Liver (tissue), 9 donors: ENCODE data around the gene MAGEB17. TPM values are rescaled to one million over a fixed set of nuclear protein-coding genes. Genes with fewer than 3 reads are reported as not detected.

ENCODE experiments used
- DNase-seq: peaks from one replicate; pipeline ENCODE4 v3.0.0-alpha.2; 2017; ENCODE audit warnings: low spot score
- H3K27ac ChIP-seq, 2 donors: one replicate each; pipeline ENCODE4 v1.7.0; 2013; ENCODE audit warnings: inconsistent platforms in 2 of 2, low read length in 2 of 2, control low read depth in 1 of 2, low read depth in 1 of 2, mild to moderate bottlenecking in 1 of 2
- H3K27me3 ChIP-seq, 4 donors: one replicate each; pipeline versions ENCODE4 v1.6.1 to v1.7.0; 2013; ENCODE audit warnings: low read length in 3 of 4, inconsistent platforms in 1 of 4, mild to moderate bottlenecking in 1 of 4, moderate library complexity in 1 of 4; ENCODE audit not compliant: control insufficient read depth in 4 of 4, insufficient read depth in 4 of 4
- H3K36me3 ChIP-seq, 4 donors: one replicate each; pipeline versions ENCODE4 v1.6.1 to v1.7.0; 2013; ENCODE audit warnings: low read length in 3 of 4, mild to moderate bottlenecking in 3 of 4, low read depth in 1 of 4, moderate library complexity in 1 of 4; ENCODE audit not compliant: control insufficient read depth in 4 of 4, insufficient read depth in 3 of 4
- H3K4me1 ChIP-seq, 4 donors: one replicate each; pipeline versions ENCODE4 v1.6.1 to v1.7.0; 2013; ENCODE audit warnings: low read length in 3 of 4, mild to moderate bottlenecking in 3 of 4, moderate library complexity in 1 of 4; ENCODE audit not compliant: control insufficient read depth in 4 of 4, insufficient read depth in 4 of 4
- H3K4me3 ChIP-seq, 3 donors: one replicate each; pipeline versions ENCODE4 v1.6.1 to v1.7.0; 2013; ENCODE audit warnings: low read length in 3 of 3, control low read depth in 1 of 3, low read depth in 1 of 3, mild to moderate bottlenecking in 1 of 3
- H3K9ac ChIP-seq, 2 donors: one replicate each; pipeline ENCODE4 v1.7.0; 2013; ENCODE audit warnings: low read length in 2 of 2, mild to moderate bottlenecking in 2 of 2, moderate library complexity in 2 of 2, control low read depth in 1 of 2, low read depth in 1 of 2
- H3K9me3 ChIP-seq, 4 donors: one replicate each; pipeline versions ENCODE4 v1.6.1 to v1.7.0; 2013; ENCODE audit warnings: low read length in 3 of 4; ENCODE audit not compliant: control insufficient read depth in 4 of 4
- ATF3 ChIP-seq: IDR thresholded peaks from 2 replicates; pipeline ENCODE4 v1.6.1; 2016; ENCODE audit warnings: antibody characterized with exemption
- CTCF ChIP-seq: fragments of 150-350 bp; IDR thresholded peaks from 2 replicates; pipeline ENCODE4 v1.5.1; 2017; ENCODE audit warnings: improper control_type of control experiment, low read depth, low read length; ENCODE audit not compliant: missing input control
- EGR1 ChIP-seq, 2 donors: IDR thresholded peaks; 2 replicates each; pipeline ENCODE4 v1.6.1; 2016 to 2018; ENCODE audit warnings: antibody characterized with exemption in 2 of 2, low read depth in 2 of 2
- FOXA1 ChIP-seq: IDR thresholded peaks from 2 replicates; pipeline ENCODE4 v1.6.1; 2016; ENCODE audit warnings: antibody characterized with exemption
- FOXA2 ChIP-seq: IDR thresholded peaks from 2 replicates; pipeline ENCODE4 v1.6.1; 2016; ENCODE audit warnings: antibody characterized with exemption
- GABPA ChIP-seq, 2 donors: IDR thresholded peaks in 1 of 2; conservative IDR thresholded peaks in 1 of 2; 2 replicates each; pipeline ENCODE4 v1.6.1; 2016; ENCODE audit warnings: antibody characterized with exemption in 2 of 2, mild to moderate bottlenecking in 1 of 2, moderate library complexity in 1 of 2
- HNF4A ChIP-seq, 2 donors: conservative IDR thresholded peaks; 2 replicates each; pipeline ENCODE4 v1.6.1; 2016; ENCODE audit warnings: antibody characterized with exemption in 2 of 2, mild to moderate bottlenecking in 2 of 2
- HNF4G ChIP-seq: IDR thresholded peaks from 2 replicates; pipeline ENCODE4 v1.6.1; 2016; ENCODE audit warnings: antibody characterized with exemption
- JUND ChIP-seq, 2 donors: IDR thresholded peaks; 2 replicates each; pipeline ENCODE4 v1.6.1; 2016; ENCODE audit warnings: antibody characterized with exemption in 2 of 2
- NR2F2 ChIP-seq: IDR thresholded peaks from 2 replicates; pipeline ENCODE4 v1.6.1; 2016; ENCODE audit warnings: antibody characterized with exemption
- RAD21 ChIP-seq, 2 donors: IDR thresholded peaks; 2 replicates each; pipeline ENCODE4 v1.6.1; 2016; ENCODE audit warnings: antibody characterized with exemption in 2 of 2, mild to moderate bottlenecking in 2 of 2
- REST ChIP-seq: IDR thresholded peaks from 2 replicates; pipeline ENCODE4 v1.6.1; 2016; ENCODE audit warnings: antibody characterized with exemption, mild to moderate bottlenecking
- RXRA ChIP-seq, 2 donors: IDR thresholded peaks; 2 replicates each; pipeline ENCODE4 v1.6.1; 2017 to 2018; ENCODE audit warnings: antibody characterized with exemption in 2 of 2, mild to moderate bottlenecking in 1 of 2
- SP1 ChIP-seq: IDR thresholded peaks from 2 replicates; pipeline ENCODE4 v1.6.1; 2018; ENCODE audit warnings: antibody characterized with exemption, mild to moderate bottlenecking
- TAF1 ChIP-seq: conservative IDR thresholded peaks from 2 replicates; pipeline ENCODE4 v1.6.1; 2016; ENCODE audit warnings: antibody characterized with exemption, mild to moderate bottlenecking
- YY1 ChIP-seq: IDR thresholded peaks from 2 replicates; pipeline ENCODE4 v1.6.1; 2016; ENCODE audit warnings: antibody characterized with exemption, mild to moderate bottlenecking
- WGBS: extraction: QIAGEN DNeasy Blood & Tissue Kit; methylation state at CpG from one replicate; pipeline ENCODE4 v1.1.7; 2013; 5-methylcytosine and 5-hydroxymethylcytosine counted together
- polyA plus RNA-seq, 2 donors: library from polyadenylated mRNA; stranded (reverse) in 1 of 2; unstranded in 1 of 2; fragments of 200-250 nt in 1 of 2; fragments of >200 nt in 1 of 2; fragmentation: Nextera tagmentation in 1 of 2; extraction: Ambion mirVana in 1 of 2; gene quantifications; one replicate each; pipeline versions ENCODE4 v1.2.1 to v1.2.3, GENCODE V29; 2013 to 2015
- total RNA-seq, 2 donors: library from RNA; depleted of rRNA; stranded (reverse); fragments of >200 nt; gene quantifications; one replicate each; pipeline ENCODE4 v1.2.3, GENCODE V29; 2014
- TF ChIP-seq, protein P1 (sequence below): IDR thresholded peaks from 2 replicates; pipeline ENCODE4 v1.6.1; 2016; ENCODE audit warnings: antibody characterized with exemption
- TF ChIP-seq, protein P2 (sequence below): IDR thresholded peaks from 2 replicates; pipeline ENCODE4 v1.6.1; 2016; ENCODE audit warnings: antibody characterized with exemption
- donor health status: healthy.
- donor health status: healthy.
- donor health status: healthy.
- donor health status: healthy.
- donor health status: healthy.

The MAGEB17 gene
- total and polyA plus RNA-seq, 4 donors: not detected

GRCh38 chrX:16175329-16176061 lies 8.2 kb downstream of the MAGEB17 start:
- H3K27me3 ChIP-seq: no peaks in the 10 kb centered on the region
- H3K4me1 ChIP-seq: no peaks in the 10 kb centered on the region
- H3K36me3 ChIP-seq: no peaks in the 10 kb centered on the region
- WGBS: 55% methylated on average over 3 of the region's 3 CpGs
- H3K4me3 ChIP-seq: no peak overlapping the region
- DNase-seq: no peak
- no peak for TF ChIP-seq SP1
- TF ChIP-seq GABPA (IDR thresholded peaks at IDR 0.05 in 1 of 2, conservative IDR thresholded peaks at IDR 0.05 in 1 of 2): no peak
- TF ChIP-seq, protein P1, sequence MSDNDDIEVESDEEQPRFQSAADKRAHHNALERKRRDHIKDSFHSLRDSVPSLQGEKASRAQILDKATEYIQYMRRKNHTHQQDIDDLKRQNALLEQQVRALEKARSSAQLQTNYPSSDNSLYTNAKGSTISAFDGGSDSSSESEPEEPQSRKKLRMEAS: no peak
- no peak for TF ChIP-seq REST
- no peak for TF ChIP-seq JUND (IDR thresholded peaks at IDR 0.05)
- TF ChIP-seq FOXA2: no peak
- no peak for TF ChIP-seq RXRA (IDR thresholded peaks at IDR 0.05)
- no peak for TF ChIP-seq YY1
- no peak for TF ChIP-seq FOXA1
- TF ChIP-seq NR2F2: no peak
- no peak for TF ChIP-seq CTCF
- TF ChIP-seq HNF4A (conservative IDR thresholded peaks at IDR 0.05): no peak
- TF ChIP-seq, protein P2, sequence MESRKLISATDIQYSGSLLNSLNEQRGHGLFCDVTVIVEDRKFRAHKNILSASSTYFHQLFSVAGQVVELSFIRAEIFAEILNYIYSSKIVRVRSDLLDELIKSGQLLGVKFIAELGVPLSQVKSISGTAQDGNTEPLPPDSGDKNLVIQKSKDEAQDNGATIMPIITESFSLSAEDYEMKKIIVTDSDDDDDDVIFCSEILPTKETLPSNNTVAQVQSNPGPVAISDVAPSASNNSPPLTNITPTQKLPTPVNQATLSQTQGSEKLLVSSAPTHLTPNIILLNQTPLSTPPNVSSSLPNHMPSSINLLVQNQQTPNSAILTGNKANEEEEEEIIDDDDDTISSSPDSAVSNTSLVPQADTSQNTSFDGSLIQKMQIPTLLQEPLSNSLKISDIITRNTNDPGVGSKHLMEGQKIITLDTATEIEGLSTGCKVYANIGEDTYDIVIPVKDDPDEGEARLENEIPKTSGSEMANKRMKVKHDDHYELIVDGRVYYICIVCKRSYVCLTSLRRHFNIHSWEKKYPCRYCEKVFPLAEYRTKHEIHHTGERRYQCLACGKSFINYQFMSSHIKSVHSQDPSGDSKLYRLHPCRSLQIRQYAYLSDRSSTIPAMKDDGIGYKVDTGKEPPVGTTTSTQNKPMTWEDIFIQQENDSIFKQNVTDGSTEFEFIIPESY: no peak
- TF ChIP-seq ATF3: no peak
- TF ChIP-seq RAD21 (IDR thresholded peaks at IDR 0.05): no peak
- TF ChIP-seq TAF1: no peak
- no peak for TF ChIP-seq EGR1 (IDR thresholded peaks at IDR 0.05; ENCODE audit: low read depth in 2 of 2)
- no peak for TF ChIP-seq HNF4G
- no peak overlapping the region for H3K27ac ChIP-seq
- no peaks in the 10 kb centered on the region for H3K9me3 ChIP-seq
- H3K9ac ChIP-seq: no peak overlapping the region
